Keratinocyte (primary cell): ENCODE results near the gene NCKAP5.
A peak's percentile ranks its signal among the peaks of the same experiment; 100 is the strongest.

Experiments
- CTCF ChIP-seq, 3 experiments: IDR thresholded peaks in 1 of 3; conservative IDR thresholded peaks in 1 of 3; optimal IDR thresholded peaks in 1 of 3; 2 replicates in 2 of 3; 3 replicates in 1 of 3; pipeline versions ENCODE3 to v1.5.1; 2011; ENCODE audit warnings: low read length in 3 of 3, mild to moderate bottlenecking in 3 of 3, moderate library complexity in 2 of 3, control low read depth in 1 of 3, inconsistent platforms in 1 of 3; ENCODE audit not compliant: insufficient read depth in 2 of 3; ENCODE audit errors: extremely low read depth in 1 of 3
- EZH2 ChIP-seq: IDR thresholded peaks from one replicate; pipeline ENCODE4 v1.6.1; 2012; ENCODE audit warnings: inconsistent platforms, mild to moderate bottlenecking, low read length, moderate library complexity

- TF ChIP-seq CTCF (optimal IDR thresholded peaks at IDR 0.05 in 1 of 3, IDR thresholded peaks at IDR 0.05 in 1 of 3, conservative IDR thresholded peaks at IDR 0.05 in 1 of 3; ENCODE audit: extremely low read depth in 1 of 3, insufficient read depth in 2 of 3, low read length in 3 of 3) (peak; percentile 30 to 59 (median 52)), EZH2 (no peak)
Observed at GRCh38 chr2:133561045-133561852, 7.0 kb downstream of the NCKAP5 start.
